IMR-90 (cell line): ENCODE results near the gene NFIA. TPM values are rescaled to one million over a fixed set of nuclear protein-coding genes. Genes with fewer than 3 reads are reported as not detected.

Experiments used
- ATAC-seq: fragments of 200-7000 bp; cut with Tn5 transposase; 2 replicates; pipeline ENCODE4 v1.9.1; 2020; ENCODE audit warnings: low read depth, mild to moderate bottlenecking, moderate library complexity
- BruUV-seq: library from RNA; stranded (reverse); fragments of 400-500 nt; replicated peaks from 2 replicates; lab custom pipeline; 2021; lab: Mats Ljungman, UMichigan
- CTCF ChIA-PET: fragments of 300-600 bp; formaldehyde crosslinking; extraction: SDS; loops from one replicate; lab custom pipeline; 2021; ENCODE audit warnings: antibody characterized with exemption; lab: Yijun Ruan, JAX
- POLR2A ChIA-PET: fragments of 300-600 bp; sonication (Branson Sonifier 250); formaldehyde crosslinking; loops from one replicate; lab custom pipeline; 2022; ENCODE audit warnings: antibody characterized with exemption; ENCODE audit not compliant: unreplicated experiment; lab: Charles Lee
- DNase-seq: peaks from one replicate; pipeline ENCODE4 v3.0.0; 2013
- H2AFZ ChIP-seq: replicated peaks from 2 replicates; pipeline ENCODE3; 2013; ENCODE audit warnings: low read length, mild to moderate bottlenecking; ENCODE audit not compliant: poor library complexity
- H2AK5ac ChIP-seq: 2 replicates; pipeline ENCODE4 v1.6.1; 2013; ENCODE audit warnings: low read depth, low read length, inconsistent platforms
- H2AK9ac ChIP-seq: replicated peaks from 2 replicates; pipeline ENCODE3; 2013; ENCODE audit warnings: mild to moderate bottlenecking, low read depth, low read length, moderate library complexity; ENCODE audit not compliant: poor library complexity
- H2BK120ac ChIP-seq: 2 replicates; pipeline ENCODE4 v1.6.1; 2013; ENCODE audit warnings: low read depth, low read length, inconsistent platforms
- H2BK15ac ChIP-seq: 3 replicates; pipeline ENCODE4 v1.6.1; 2013; ENCODE audit warnings: low read depth, low read length, inconsistent platforms
- H2BK20ac ChIP-seq: 2 replicates; pipeline ENCODE4 v1.6.1; 2013; ENCODE audit warnings: low read depth, mild to moderate bottlenecking, inconsistent platforms, low read length, moderate library complexity
- H2BK5ac ChIP-seq: 2 replicates; pipeline ENCODE4 v1.6.1; 2013; ENCODE audit warnings: mild to moderate bottlenecking, low read depth, low read length, inconsistent platforms; ENCODE audit not compliant: poor library complexity, severe bottlenecking
- H3K14ac ChIP-seq: replicated peaks from 2 replicates; pipeline ENCODE4 v1.6.1; 2013; ENCODE audit warnings: low read depth, low read length, inconsistent platforms
- H3K18ac ChIP-seq: 2 replicates; pipeline ENCODE4 v1.6.1; 2013; ENCODE audit warnings: low read depth, low read length, control low read depth
- H3K23ac ChIP-seq: 2 replicates; pipeline ENCODE4 v1.6.1; 2013; ENCODE audit warnings: low read depth, low read length, inconsistent platforms
- H3K27ac ChIP-seq: 2 replicates; pipeline ENCODE4 v1.5.1; 2013; ENCODE audit warnings: mild to moderate bottlenecking, control low read depth, low read length; ENCODE audit not compliant: insufficient read depth
- H3K27me3 ChIP-seq: 2 replicates; pipeline ENCODE4 v1.6.1; 2013; ENCODE audit warnings: low read length; ENCODE audit not compliant: control insufficient read depth, insufficient read depth
- H3K36me3 ChIP-seq: 2 replicates; pipeline ENCODE4 v1.6.1; 2013; ENCODE audit warnings: low read length, mixed read lengths; ENCODE audit not compliant: control insufficient read depth, insufficient read depth
- H3K4ac ChIP-seq: 2 replicates; pipeline ENCODE4 v1.6.1; 2013; ENCODE audit warnings: low read depth, low read length, inconsistent platforms
- H3K4me1 ChIP-seq: 2 replicates; pipeline ENCODE4 v1.6.1; 2013; ENCODE audit warnings: low read length, mixed read lengths; ENCODE audit not compliant: control insufficient read depth, insufficient read depth
- H3K4me2 ChIP-seq: 2 replicates; pipeline ENCODE4 v1.6.1; 2013; ENCODE audit warnings: low read depth, mild to moderate bottlenecking, control low read depth, low read length, moderate library complexity
- H3K4me3 ChIP-seq: 2 replicates; pipeline ENCODE4 v1.5.1; 2013; ENCODE audit warnings: low read depth, mild to moderate bottlenecking, control low read depth, low read length, moderate library complexity; ENCODE audit not compliant: insufficient read depth
- H3K56ac ChIP-seq: 2 replicates; pipeline ENCODE4 v1.6.1; 2013; ENCODE audit warnings: low read length, inconsistent platforms; ENCODE audit not compliant: insufficient read depth; ENCODE audit errors: extremely low read depth
- H3K79me1 ChIP-seq, 2 experiments: 2 replicates each; pipeline ENCODE4 v1.6.1; 2013; ENCODE audit warnings: low read length in 2 of 2, inconsistent platforms in 1 of 2, low read depth in 1 of 2
- H3K9ac ChIP-seq: 2 replicates; pipeline ENCODE4 v1.6.1; 2013; ENCODE audit warnings: low read depth, low read length, control low read depth
- H3K9me1 ChIP-seq: 2 replicates; pipeline ENCODE4 v1.6.1; 2013; ENCODE audit warnings: low read length, inconsistent platforms; ENCODE audit not compliant: insufficient read depth
- H3K9me3 ChIP-seq: 2 replicates; pipeline ENCODE4 v1.6.1; 2013; ENCODE audit warnings: low read length; ENCODE audit not compliant: control insufficient read depth, insufficient read depth
- H4K20me1 ChIP-seq: 2 replicates; pipeline ENCODE4 v1.6.1; 2013; ENCODE audit warnings: low read length, inconsistent platforms; ENCODE audit not compliant: insufficient read depth
- H4K5ac ChIP-seq: 2 replicates; pipeline ENCODE4 v1.6.1; 2013; ENCODE audit warnings: mild to moderate bottlenecking, low read depth, low read length, control low read depth
- H4K8ac ChIP-seq, 2 experiments: 2 replicates each; pipeline ENCODE4 v1.6.1; 2013; ENCODE audit warnings: low read depth in 2 of 2, low read length in 2 of 2, control low read depth in 1 of 2, inconsistent platforms in 1 of 2
- H4K91ac ChIP-seq: 2 replicates; pipeline ENCODE4 v1.6.1; 2013; ENCODE audit warnings: low read depth, low read length, inconsistent platforms; ENCODE audit not compliant: insufficient read depth
- MAFK ChIP-seq: IDR thresholded peaks from 2 replicates; pipeline ENCODE4 v1.6.1; 2012; ENCODE audit warnings: low read depth, low read length, improper control_type of control experiment
- MXI1 ChIP-seq: IDR thresholded peaks from 2 replicates; pipeline ENCODE4 v1.6.1; 2012; ENCODE audit warnings: low read depth, mild to moderate bottlenecking, low read length, moderate library complexity, borderline replicate concordance
- NFE2L2 ChIP-seq: fragments of 150-350 bp; IDR thresholded peaks from 2 replicates; pipeline ENCODE4 v1.6.1; 2016; ENCODE audit warnings: low read depth, mild to moderate bottlenecking, low read length
- RCOR1 ChIP-seq: IDR thresholded peaks from 2 replicates; pipeline ENCODE4 v1.6.1; 2012; ENCODE audit warnings: mild to moderate bottlenecking, low read length, improper control_type of control experiment; ENCODE audit not compliant: insufficient replicate concordance
- RFX5 ChIP-seq: IDR thresholded peaks from 2 replicates; pipeline ENCODE4 v1.8.0; 2012; ENCODE audit warnings: low read depth, mild to moderate bottlenecking, low read length, moderate library complexity
- SMC3 ChIP-seq: fragments of 150-350 bp; IDR thresholded peaks from 2 replicates; pipeline ENCODE4 v1.6.1; 2016; ENCODE audit warnings: low read depth, mild to moderate bottlenecking, antibody characterized with exemption, low read length, moderate library complexity
- WGBS, 2 experiments: methylation state at CpG; one replicate each; pipeline versions ENCODE4 v1.1.5 to v1.1.7; 2013; ENCODE audit warnings: missing lambda C conversion rate in 2 of 2; ENCODE audit not compliant: insufficient read length in 1 of 2; ENCODE audit errors: extremely low coverage in 2 of 2; 5-methylcytosine and 5-hydroxymethylcytosine counted together
- dilution Hi-C: fragments of 300-500 bp; cut with HindIII; formaldehyde crosslinking; loops from one replicate; pipeline ENCODE4 v1.14.3; 2018; ENCODE audit warnings: low sequenced_read_pairs; ENCODE audit not compliant: unreplicated experiment
- in situ Hi-C: fragments of 300-500 bp; cut with MboI; formaldehyde crosslinking; loops from 3 replicates; pipeline ENCODE4 v1.14.3; 2019; ENCODE audit warnings: low sequenced_read_pairs, inconsistent platforms, mixed read lengths
- intact Hi-C: fragments of 100-400 bp; cut with micrococcal nuclease; formaldehyde crosslinking; loops from 2 replicates; pipeline ENCODE4 v1.10.0; 2022
- polyA plus RNA-seq, 3 experiments: library from polyadenylated mRNA; depleted of rRNA; stranded (reverse); fragments of >200 nt; gene quantifications; 2 replicates each; pipeline ENCODE4 v1.2.3, GENCODE V29; 2012; ENCODE audit warnings: low replicate concordance in 1 of 3
- total RNA-seq: library from RNA; depleted of rRNA; stranded (reverse); fragments of >200 nt; gene quantifications from 2 replicates; pipeline ENCODE4 v1.2.3, GENCODE V29; 2012
- TF ChIP-seq, protein P1 (sequence below): fragments of 150-350 bp; IDR thresholded peaks from 2 replicates; pipeline ENCODE4 v1.6.1; 2016; ENCODE audit warnings: low read depth, mild to moderate bottlenecking, low read length, moderate library complexity, borderline replicate concordance
- TF ChIP-seq, protein P2 (sequence below): conservative IDR thresholded peaks from 2 replicates; pipeline ENCODE4 v1.5.1; 2012; ENCODE audit warnings: mild to moderate bottlenecking, low read depth, low read length, improper control_type of control experiment

The NFIA gene
- total and polyA plus RNA-seq, 2 of the 4 experiments (the other 2 are of a cell fraction), result 1.6 to 2.2 TPM

DNA sequence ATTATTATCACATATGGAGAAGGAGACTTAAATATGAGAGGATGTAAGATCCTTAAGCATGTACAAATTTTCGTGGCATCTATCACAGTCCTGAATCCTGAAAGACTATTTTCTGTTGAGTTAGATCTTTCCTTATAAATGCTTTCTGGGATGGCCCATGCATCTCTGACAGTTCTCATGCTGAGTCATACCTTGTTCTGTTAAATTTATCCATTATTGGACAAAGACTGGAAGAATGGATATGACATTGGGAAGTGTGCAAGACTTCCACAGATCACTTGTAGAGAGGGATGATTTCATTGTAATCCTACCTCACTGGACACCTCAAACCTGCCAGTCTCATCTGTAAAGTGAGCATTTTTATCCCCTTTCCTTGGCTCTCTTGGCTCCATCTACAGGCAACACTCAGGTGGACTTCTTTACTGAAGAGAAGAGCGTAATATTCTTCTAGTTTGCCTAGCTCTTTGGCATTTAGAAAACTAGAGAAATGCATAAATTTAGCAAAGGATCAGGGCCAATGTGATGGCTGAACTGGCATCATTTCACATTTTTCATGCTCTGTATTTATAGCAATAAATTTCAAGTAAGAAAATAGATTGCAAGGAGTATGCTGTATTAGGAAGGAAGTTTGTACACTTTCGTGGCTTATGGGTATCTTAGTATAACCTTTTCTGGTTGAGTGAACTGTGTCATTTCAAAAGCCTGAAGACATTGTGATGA lies 128.2 kb downstream of the NFIA start:
- BruUV-seq, result no TSS peak
- intact Hi-C loops, result no loop called here

More for the DNA sequence above, 128.2 kb downstream of the NFIA start:
- ChIA-PET CTCF (interaction anchor here (1.0 kb wide), 1 partner anchor 18 kb away, joined by 3 read pairs; no protein-coding TSS in a partner anchor), POLR2A (no interaction called here)
- Histone ChIP-seq H3K4me1 (no peaks in the 10 kb centered on the region), H3K56ac (no peak overlapping the region), H3K9me1 (no peaks in the 10 kb centered on the region), H3K14ac (no peak overlapping the region), H2BK15ac (no peak overlapping the region), H3K9ac (no peak overlapping the region), H3K4me2 (no peak overlapping the region), H3K4ac (no peak overlapping the region), H3K79me1 (no peaks in the 10 kb centered on the region), H3K9me3 (no peaks in the 10 kb centered on the region), H3K36me3 (no peaks in the 10 kb centered on the region), H2AK5ac (no peak overlapping the region), H2BK5ac (no peak overlapping the region), H4K8ac (no peak overlapping the region), H2BK20ac (no peak overlapping the region), H4K91ac (no peak overlapping the region), H4K20me1 (no peaks in the 10 kb centered on the region), H3K4me3 (no peak overlapping the region), H4K5ac (no peak overlapping the region), H3K23ac (no peak overlapping the region), H3K18ac (no peak overlapping the region), H2AK9ac (no peak overlapping the region), H3K27ac (no peak overlapping the region), H3K27me3 (no peaks in the 10 kb centered on the region), H2BK120ac (no peak overlapping the region), H2AFZ (no peak overlapping the region)
- TF ChIP-seq, protein P1, sequence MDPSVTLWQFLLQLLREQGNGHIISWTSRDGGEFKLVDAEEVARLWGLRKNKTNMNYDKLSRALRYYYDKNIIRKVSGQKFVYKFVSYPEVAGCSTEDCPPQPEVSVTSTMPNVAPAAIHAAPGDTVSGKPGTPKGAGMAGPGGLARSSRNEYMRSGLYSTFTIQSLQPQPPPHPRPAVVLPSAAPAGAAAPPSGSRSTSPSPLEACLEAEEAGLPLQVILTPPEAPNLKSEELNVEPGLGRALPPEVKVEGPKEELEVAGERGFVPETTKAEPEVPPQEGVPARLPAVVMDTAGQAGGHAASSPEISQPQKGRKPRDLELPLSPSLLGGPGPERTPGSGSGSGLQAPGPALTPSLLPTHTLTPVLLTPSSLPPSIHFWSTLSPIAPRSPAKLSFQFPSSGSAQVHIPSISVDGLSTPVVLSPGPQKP, result no peak
- TF ChIP-seq RFX5, result no peak
- TF ChIP-seq, protein P2, sequence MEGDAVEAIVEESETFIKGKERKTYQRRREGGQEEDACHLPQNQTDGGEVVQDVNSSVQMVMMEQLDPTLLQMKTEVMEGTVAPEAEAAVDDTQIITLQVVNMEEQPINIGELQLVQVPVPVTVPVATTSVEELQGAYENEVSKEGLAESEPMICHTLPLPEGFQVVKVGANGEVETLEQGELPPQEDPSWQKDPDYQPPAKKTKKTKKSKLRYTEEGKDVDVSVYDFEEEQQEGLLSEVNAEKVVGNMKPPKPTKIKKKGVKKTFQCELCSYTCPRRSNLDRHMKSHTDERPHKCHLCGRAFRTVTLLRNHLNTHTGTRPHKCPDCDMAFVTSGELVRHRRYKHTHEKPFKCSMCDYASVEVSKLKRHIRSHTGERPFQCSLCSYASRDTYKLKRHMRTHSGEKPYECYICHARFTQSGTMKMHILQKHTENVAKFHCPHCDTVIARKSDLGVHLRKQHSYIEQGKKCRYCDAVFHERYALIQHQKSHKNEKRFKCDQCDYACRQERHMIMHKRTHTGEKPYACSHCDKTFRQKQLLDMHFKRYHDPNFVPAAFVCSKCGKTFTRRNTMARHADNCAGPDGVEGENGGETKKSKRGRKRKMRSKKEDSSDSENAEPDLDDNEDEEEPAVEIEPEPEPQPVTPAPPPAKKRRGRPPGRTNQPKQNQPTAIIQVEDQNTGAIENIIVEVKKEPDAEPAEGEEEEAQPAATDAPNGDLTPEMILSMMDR, result no peak
- TF ChIP-seq RCOR1, result no peak
- no peak for TF ChIP-seq MXI1
- TF ChIP-seq NFE2L2, result peak; percentile 34; the same call in 1 of the 2 replicates
- TF ChIP-seq SMC3, result no peak
- no peak for TF ChIP-seq MAFK
- peak; percentile 3 for DNase-seq
- in situ Hi-C loops, result no loop called here
- dilution Hi-C loops, result no loop called here
- no CpG with 5 or more reads among the region's 3 CpGs for WGBS, 2 experiments
- ATAC-seq, result no peak
